K562 (cell line): ENCODE results near the gene FTSJ3. TPM values are rescaled to one million over a fixed set of nuclear protein-coding genes. Genes with fewer than 3 reads are reported as not detected.

Source experiments
- BMI1 ChIP-seq: fragments of 150-350 bp; IDR thresholded peaks from 2 replicates; pipeline ENCODE4 v1.6.1; 2014; ENCODE audit warnings: low read length
- CBX3 ChIP-seq, 2 experiments: IDR thresholded peaks; 1 replicate in 1 of 2; 2 replicates in 1 of 2; pipeline ENCODE4 v1.6.1; 2012; ENCODE audit warnings: inconsistent platforms in 2 of 2, low read length in 2 of 2, borderline replicate concordance in 1 of 2, control low read depth in 1 of 2
- ELF1 ChIP-seq: fragments of 200-800 bp; sonication (Bioruptor generic); IDR thresholded peaks from 2 replicates; pipeline ENCODE4 v1.6.1; 2016; ENCODE audit warnings: missing genetic modification characterization, missing compliant biosample characterization
- FOXP4 ChIP-seq: sonication (generic); formaldehyde crosslinking; IDR thresholded peaks from 2 replicates; pipeline ENCODE4 v1.8.0; 2022; ENCODE audit warnings: mild to moderate bottlenecking, missing genetic modification reagents, borderline replicate concordance
- HDAC1 ChIP-seq, 2 experiments: fragments of 450-650 bp; IDR thresholded peaks; 2 replicates each; pipeline ENCODE4 v1.6.1; 2016 to 2017; ENCODE audit warnings: inconsistent platforms in 1 of 2, mild to moderate bottlenecking in 1 of 2, moderate library complexity in 1 of 2
- HNRNPH1 ChIP-seq: fragments of 200-400 bp; formaldehyde crosslinking; optimal IDR thresholded peaks from 2 replicates; pipeline ENCODE3; 2017; ENCODE audit warnings: low read depth, mild to moderate bottlenecking, low read length, moderate library complexity
- MEIS2 ChIP-seq: fragments of 450-650 bp; IDR thresholded peaks from 2 replicates; pipeline ENCODE4 v1.6.1; 2014; ENCODE audit warnings: mild to moderate bottlenecking; ENCODE audit not compliant: partially characterized antibody
- MTF1 ChIP-seq: fragments of 250-450 bp; sonication (Bioruptor Pico); IDR thresholded peaks from 2 replicates; pipeline ENCODE4 v1.9.0; 2021; ENCODE audit warnings: moderate library complexity, mild to moderate bottlenecking, inconsistent platforms, borderline replicate concordance
- NFE2L1 ChIP-seq: fragments of 450-650 bp; IDR thresholded peaks from 2 replicates; pipeline ENCODE4 v1.6.1; 2016; ENCODE audit warnings: missing genetic modification characterization, low read depth, mild to moderate bottlenecking, missing compliant biosample characterization, moderate library complexity, borderline replicate concordance
- PHF21A ChIP-seq: fragments of 450-650 bp; IDR thresholded peaks from 2 replicates; pipeline ENCODE4 v1.6.1; 2017; ENCODE audit warnings: low read depth, borderline replicate concordance
- PRMT5 ChIP-seq: sonication (generic); formaldehyde crosslinking; IDR thresholded peaks from 2 replicates; pipeline ENCODE4 v1.5.0; 2020; ENCODE audit warnings: missing genetic modification reagents
- RREB1 ChIP-seq: fragments of 250-450 bp; sonication (Bioruptor Pico); IDR thresholded peaks from 2 replicates; pipeline ENCODE4 v1.4.0; 2020
- TOE1 ChIP-seq, 2 experiments: fragments of 450-650 bp in 1 of 2; sonication (generic) in 1 of 2; formaldehyde crosslinking in 1 of 2; IDR thresholded peaks; 2 replicates each; pipeline versions ENCODE4 v1.7.1 to v1.8.0; 2016 to 2022; ENCODE audit warnings: borderline replicate concordance in 2 of 2, mild to moderate bottlenecking in 2 of 2, antibody characterized with exemption in 1 of 2, inconsistent platforms in 1 of 2, low read depth in 1 of 2, missing genetic modification reagents in 1 of 2, moderate library complexity in 1 of 2
- ZBTB49 ChIP-seq: sonication (generic); formaldehyde crosslinking; IDR thresholded peaks from 2 replicates; pipeline ENCODE4 v1.8.0; 2022; ENCODE audit warnings: missing genetic modification reagents, mild to moderate bottlenecking, borderline replicate concordance
- ZNF740 ChIP-seq, 3 experiments: fragments of 200-800 bp in 1 of 3; sonication (Bioruptor generic) in 1 of 3; sonication (generic) in 1 of 3; formaldehyde crosslinking in 1 of 3; IDR thresholded peaks; 2 replicates each; pipeline versions ENCODE4 v1.6.1 to v1.8.0; 2016 to 2022; ENCODE audit warnings: mild to moderate bottlenecking in 2 of 3, missing compliant biosample characterization in 2 of 3, missing genetic modification characterization in 2 of 3, missing genetic modification reagents in 1 of 3
- ZSCAN32 ChIP-seq: fragments of 450-650 bp; formaldehyde crosslinking; IDR thresholded peaks from 2 replicates; pipeline ENCODE4 v1.4.0; 2020; ENCODE audit warnings: mild to moderate bottlenecking, moderate library complexity
- polyA plus RNA-seq, 8 experiments: library from polyadenylated mRNA; depleted of rRNA in 4 of 8; stranded (reverse) in 5 of 8; unstranded in 3 of 8; fragments of >200 nt; fragmentation: Nextera tagmentation in 2 of 8; fragmentation: Illumina TruSeq in 1 of 8; extraction: Ambion mirVana in 2 of 8; extraction: Trizol in 1 of 8; gene quantifications; 2 replicates each; pipeline versions ENCODE4 v1.2.1 to v1.2.3, GENCODE V29; 2011 to 2014; ENCODE audit warnings: inconsistent platforms in 1 of 8, missing spikeins in 1 of 8
- total RNA-seq, 7 experiments: library from RNA; depleted of rRNA in 6 of 7; stranded (reverse); fragments of >200 nt in 6 of 7; fragmentation: Illumina TruSeq in 2 of 7; extraction: Trizol in 2 of 7; gene quantifications; 2 replicates each; pipeline versions ENCODE4 v1.2.1 to v1.2.3, GENCODE V29; 2011 to 2021; ENCODE audit warnings: low replicate concordance in 1 of 7

Gene FTSJ3
- total and polyA plus RNA-seq, 9 of the 15 experiments (the other 6 are each of a cell fraction or from before 2014, with no cell fraction given): 18.0 to 65.6 (median 52.4) TPM

- TF ChIP-seq HDAC1 (IDR thresholded peaks at IDR 0.05) (peak in 1 of 2 experiments; percentile 46; a peak in 1 of 4 replicates), MTF1 (CRISPR knock-in tag) (no peak), HNRNPH1 (no peak), PHF21A (no peak), MEIS2 (no peak), FOXP4 (CRISPR knock-in tag) (no peak), PRMT5 (no peak), ZNF740 (CRISPR knock-in tag; IDR thresholded peaks at IDR 0.05) (no peak), ZNF740 (tag; IDR thresholded peaks at IDR 0.05) (no peak), ZSCAN32 (no peak), CBX3 (IDR thresholded peaks at IDR 0.05; ENCODE audit: borderline replicate concordance in 1 of 2, low read length in 2 of 2) (no peak), BMI1 (no peak), RREB1 (CRISPR knock-in tag) (no peak), NFE2L1 (tag) (no peak), TOE1 (IDR thresholded peaks at IDR 0.05; ENCODE audit: borderline replicate concordance) (0 out of 2 replicates have a peak, but pooled peaks have one; percentile 35), TOE1 (CRISPR knock-in tag; IDR thresholded peaks at IDR 0.05; ENCODE audit: borderline replicate concordance, low read depth) (no peak), ELF1 (tag) (no peak), ZBTB49 (no peak)
These were observed 52.0 kb downstream of the FTSJ3 start (continued) for GRCh38 chr17:63775420-63775819.
